Memory B cell (primary cell): Measurements from ENCODE around the gene PML.

Experiments
- ATAC-seq: fragments of 150-1000 bp; cut with Tn5 transposase; 2 replicates; pipeline ENCODE4 v1.10.0; 2021; ENCODE audit warnings: low read depth, mild to moderate bottlenecking, moderate library complexity
- DNase-seq, 2 donors: peaks; one replicate each; pipeline ENCODE4 v3.0.0; 2022; ENCODE audit warnings: low spot score in 2 of 2
- H3K27ac Mint-ChIP-seq: one replicate; pipeline ENCODE4 v1.8.0; 2022; ENCODE audit warnings: mild to moderate bottlenecking, moderate library complexity, mixed read lengths
- H3K27me3 Mint-ChIP-seq: one replicate; pipeline ENCODE4 v1.8.0; 2022; ENCODE audit warnings: mixed read lengths
- H3K36me3 Mint-ChIP-seq: one replicate; pipeline ENCODE4 v1.8.0; 2022; ENCODE audit warnings: mild to moderate bottlenecking, mixed read lengths
- H3K4me1 Mint-ChIP-seq: one replicate; pipeline ENCODE4 v1.8.0; 2022; ENCODE audit warnings: mixed read lengths
- H3K4me3 Mint-ChIP-seq: one replicate; pipeline ENCODE4 v1.8.0; 2022; ENCODE audit warnings: mild to moderate bottlenecking, moderate library complexity, mixed read lengths
- H3K9me3 Mint-ChIP-seq: one replicate; pipeline ENCODE4 v1.8.0; 2022; ENCODE audit warnings: mixed read lengths

PML gene

GRCh38 chr15:74025436-74025835, 30.9 kb downstream of the PML start:
- peaks cover 2% of the 10 kb centered on the region for H3K4me1 Mint-ChIP-seq

GRCh38 chr15:74027688-74028087, 33.2 kb downstream of the PML start:
- DNase-seq (no peak), ATAC-seq (no peak)
- Mint-ChIP-seq H3K27me3 (no peaks in the 10 kb centered on the region), H3K27ac (peak overlapping the region; percentile 41), H3K4me1 (no peaks in the 10 kb centered on the region), H3K4me3 (no peak overlapping the region), H3K9me3 (no peaks in the 10 kb centered on the region), H3K36me3 (peaks cover 20% of the 10 kb centered on the region)

More at GRCh38 chr15:74025436-74025835, 30.9 kb downstream of the PML start:
- no peak overlapping the region for H3K4me3 Mint-ChIP-seq
- DNase-seq (no peak), ATAC-seq (no peak)
- H3K27ac Mint-ChIP-seq, result no peak overlapping the region
- no peaks in the 10 kb centered on the region for H3K9me3 Mint-ChIP-seq
- no peaks in the 10 kb centered on the region for H3K27me3 Mint-ChIP-seq
- H3K36me3 Mint-ChIP-seq, result peaks cover 29% of the 10 kb centered on the region

GRCh38 chr15:74028646-74029045, 34.1 kb downstream of the PML start:
- Mint-ChIP-seq H3K4me3 (no peak overlapping the region), H3K9me3 (no peaks in the 10 kb centered on the region), H3K36me3 (peaks cover 18% of the 10 kb centered on the region), H3K27me3 (no peaks in the 10 kb centered on the region), H3K27ac (no peak overlapping the region), H3K4me1 (no peaks in the 10 kb centered on the region)
- DNase-seq (no peak), ATAC-seq (no peak)

- Mint-ChIP-seq H3K27me3 (no peaks in the 10 kb centered on the region), H3K36me3 (peaks cover 33% of the 10 kb centered on the region), H3K27ac (no peak overlapping the region), H3K4me3 (no peak overlapping the region), H3K4me1 (peaks cover 3% of the 10 kb centered on the region), H3K9me3 (no peaks in the 10 kb centered on the region)
- DNase-seq, result no peak
- ATAC-seq, result no peak
These were observed 37.5 kb downstream of the PML start for GRCh38 chr15:74032046-74032445.

- ATAC-seq (no peak), DNase-seq (no peak)
- H3K27ac Mint-ChIP-seq, result no peak overlapping the region
- H3K4me1 Mint-ChIP-seq, result peaks cover 3% of the 10 kb centered on the region
- H3K27me3 Mint-ChIP-seq, result no peaks in the 10 kb centered on the region
- no peaks in the 10 kb centered on the region for H3K9me3 Mint-ChIP-seq
- H3K4me3 Mint-ChIP-seq, result no peak overlapping the region
- peaks cover 39% of the 10 kb centered on the region for H3K36me3 Mint-ChIP-seq
These were observed 38.4 kb downstream of the PML start for GRCh38 chr15:74032606-74033561.

GRCh38 chr15:74034206-74034755, 39.8 kb downstream of the PML start:
- no peak overlapping the region for H3K27ac Mint-ChIP-seq
- H3K9me3 Mint-ChIP-seq, result no peaks in the 10 kb centered on the region
- ATAC-seq (no peak), DNase-seq (no peak)
- peaks cover 42% of the 10 kb centered on the region for H3K36me3 Mint-ChIP-seq
- no peaks in the 10 kb centered on the region for H3K27me3 Mint-ChIP-seq
- H3K4me3 Mint-ChIP-seq, result no peak overlapping the region
- peaks cover 3% of the 10 kb centered on the region for H3K4me1 Mint-ChIP-seq

GRCh38 chr15:74035121-74036017, 40.9 kb downstream of the PML start:
- peaks cover 38% of the 10 kb centered on the region for H3K36me3 Mint-ChIP-seq
- H3K9me3 Mint-ChIP-seq, result no peaks in the 10 kb centered on the region

GRCh38 chr15:74036271-74037170, 42.0 kb downstream of the PML start:
- H3K9me3 Mint-ChIP-seq, result no peaks in the 10 kb centered on the region
- ATAC-seq, result no peak
- no peaks in the 10 kb centered on the region for H3K27me3 Mint-ChIP-seq
- H3K27ac Mint-ChIP-seq, result peak overlapping the region; percentile 36
- H3K4me1 Mint-ChIP-seq, result peaks cover 3% of the 10 kb centered on the region
- DNase-seq, result no peak
- peaks cover 36% of the 10 kb centered on the region for H3K36me3 Mint-ChIP-seq
- no peak overlapping the region for H3K4me3 Mint-ChIP-seq

More at GRCh38 chr15:74035121-74036017, 40.9 kb downstream of the PML start:
- H3K27me3 Mint-ChIP-seq, result no peaks in the 10 kb centered on the region
- no peak overlapping the region for H3K4me3 Mint-ChIP-seq
- ATAC-seq (no peak), DNase-seq (no peak)
- H3K4me1 Mint-ChIP-seq, result peaks cover 3% of the 10 kb centered on the region
- H3K27ac Mint-ChIP-seq, result no peak overlapping the region

GRCh38 chr15:74037171-74038117, 42.9 kb downstream of the PML start:
- peaks cover 3% of the 10 kb centered on the region for H3K4me1 Mint-ChIP-seq
- H3K27me3 Mint-ChIP-seq, result no peaks in the 10 kb centered on the region
- no peak for ATAC-seq
- H3K27ac Mint-ChIP-seq, result no peak overlapping the region
- no peak overlapping the region for H3K4me3 Mint-ChIP-seq
- peaks cover 39% of the 10 kb centered on the region for H3K36me3 Mint-ChIP-seq
- no peak for DNase-seq
- no peaks in the 10 kb centered on the region for H3K9me3 Mint-ChIP-seq

- peaks cover 43% of the 10 kb centered on the region for H3K36me3 Mint-ChIP-seq
- ATAC-seq (no peak), DNase-seq (no peak)
- H3K27me3 Mint-ChIP-seq, result no peaks in the 10 kb centered on the region
- peaks cover 3% of the 10 kb centered on the region for H3K4me1 Mint-ChIP-seq
- peak overlapping the region; percentile 84 for H3K27ac Mint-ChIP-seq
- no peaks in the 10 kb centered on the region for H3K9me3 Mint-ChIP-seq
- H3K4me3 Mint-ChIP-seq, result no peak overlapping the region
These were observed 44.5 kb downstream of the PML start for GRCh38 chr15:74038707-74039655.

GRCh38 chr15:74039656-74040010, 45.1 kb downstream of the PML start:
- Mint-ChIP-seq H3K27me3 (no peaks in the 10 kb centered on the region), H3K4me1 (peaks cover 3% of the 10 kb centered on the region), H3K27ac (no peak overlapping the region), H3K36me3 (peaks cover 39% of the 10 kb centered on the region), H3K9me3 (no peaks in the 10 kb centered on the region), H3K4me3 (no peak overlapping the region)
- DNase-seq (no peak), ATAC-seq (no peak)
